GM21825 (cell line): Measurements from ENCODE around the gene TP53BP2.
"Not testable (repeated sequence)": the region's sequence is repeated elsewhere in the genome, so short reads cannot be mapped to it uniquely, and the experiment has no call there.

ENCODE experiments used
- ATAC-seq: cut with Tn5 transposase; IDR thresholded peaks from one replicate; pipeline ENCODE4 v1.9.1; 2021; ENCODE audit warnings: mild to moderate bottlenecking, moderate library complexity; ENCODE audit not compliant: unreplicated experiment

Gene TP53BP2

GRCh38 chr1:223748773-223749733, 96.7 kb downstream of the TP53BP2 start:
- no peak for ATAC-seq

GRCh38 chr1:223748405-223748772, 97.4 kb downstream of the TP53BP2 start:
- ATAC-seq: no peak

GRCh38 chr1:223747838-223748335, 97.9 kb downstream of the TP53BP2 start:
- ATAC-seq: no peak

- no peak for ATAC-seq
Observed at GRCh38 chr1:223745731-223746130, 100.0 kb downstream of the TP53BP2 start.

GRCh38 chr1:223742856-223743517, 102.8 kb downstream of the TP53BP2 start:
- no peak for ATAC-seq

- no peak for ATAC-seq
Observed at GRCh38 chr1:223741861-223742260, 103.9 kb downstream of the TP53BP2 start.

GRCh38 chr1:223740038-223740736, 105.6 kb downstream of the TP53BP2 start:
- not testable (repeated sequence) for ATAC-seq

- no peak for ATAC-seq
Observed at GRCh38 chr1:223739366-223740037, 106.2 kb downstream of the TP53BP2 start.

- ATAC-seq: no peak
Observed at GRCh38 chr1:223738465-223739365, 107.0 kb downstream of the TP53BP2 start.

GRCh38 chr1:223737342-223737741, 108.4 kb downstream of the TP53BP2 start:
- ATAC-seq: no peak

- ATAC-seq: not testable (repeated sequence)
Observed at GRCh38 chr1:223736638-223737037, 109.1 kb downstream of the TP53BP2 start.

GRCh38 chr1:223733898-223734852, 111.6 kb downstream of the TP53BP2 start:
- ATAC-seq: no peak

GRCh38 chr1:223732993-223733798, 112.6 kb downstream of the TP53BP2 start:
- no peak for ATAC-seq

- no peak for ATAC-seq
Observed at GRCh38 chr1:223731133-223731770, 114.5 kb downstream of the TP53BP2 start.

GRCh38 chr1:223730479-223731132, 115.1 kb downstream of the TP53BP2 start:
- ATAC-seq: no peak

- no peak for ATAC-seq
Observed at GRCh38 chr1:223729906-223730305, 115.8 kb downstream of the TP53BP2 start.
